Measurements from ENCODE around the gene CTNND2. TPM values are rescaled to one million over a fixed set of nuclear protein-coding genes. Genes with fewer than 3 reads are reported as not detected.

Gene CTNND2
- total RNA-seq, 1 donor from 2014 or later, result 40.0 TPM

- no peak overlapping the region for H3K4me3 Mint-ChIP-seq
- no peak for DNase-seq (ENCODE audit: low read depth, low spot score)
- no peak overlapping the region for H3K27ac Mint-ChIP-seq (ENCODE audit: unreplicated experiment)
- TF ChIP-seq CTCF (conservative IDR thresholded peaks at IDR 0.05), result no peak
- H3K27me3 Mint-ChIP-seq (ENCODE audit: low read depth), result no peaks in the 10 kb centered on the region
- peaks cover 3% of the 10 kb centered on the region for H3K36me3 Mint-ChIP-seq (ENCODE audit: low read depth)
- peaks cover 7% of the 10 kb centered on the region for H3K4me1 Mint-ChIP-seq
- peaks cover 4% of the 10 kb centered on the region for H3K9me3 Mint-ChIP-seq
Measured at GRCh38 chr5:11000515-11001353, 903.5 kb downstream of the CTNND2 start.

GRCh38 chr5:10999714-11000113 is 904.5 kb downstream of the CTNND2 start:
- Mint-ChIP-seq H3K4me3 (no peak overlapping the region), H3K9me3 (peaks cover 13% of the 10 kb centered on the region), H3K4me1 (peaks cover 7% of the 10 kb centered on the region), H3K27ac (ENCODE audit: unreplicated experiment) (no peak overlapping the region), H3K36me3 (ENCODE audit: low read depth) (peaks cover 12% of the 10 kb centered on the region), H3K27me3 (ENCODE audit: low read depth) (no peaks in the 10 kb centered on the region)
- TF ChIP-seq CTCF (conservative IDR thresholded peaks at IDR 0.05), result no peak
- DNase-seq (ENCODE audit: low read depth, low spot score), result no peak

GRCh38 chr5:10995891-10996290 is 908.4 kb downstream of the CTNND2 start:
- no peak for DNase-seq (ENCODE audit: low read depth, low spot score)
- Mint-ChIP-seq H3K36me3 (ENCODE audit: low read depth) (peaks cover 19% of the 10 kb centered on the region), H3K4me1 (peaks cover 7% of the 10 kb centered on the region), H3K27ac (ENCODE audit: unreplicated experiment) (no peak overlapping the region), H3K27me3 (ENCODE audit: low read depth) (no peaks in the 10 kb centered on the region), H3K4me3 (no peak overlapping the region), H3K9me3 (peaks cover 13% of the 10 kb centered on the region)
- no peak for TF ChIP-seq CTCF (conservative IDR thresholded peaks at IDR 0.05)

GRCh38 chr5:10994091-10994986 is 909.9 kb downstream of the CTNND2 start:
- no peak for DNase-seq (ENCODE audit: low read depth, low spot score)
- TF ChIP-seq CTCF (conservative IDR thresholded peaks at IDR 0.05), result no peak
- H3K36me3 Mint-ChIP-seq (ENCODE audit: low read depth), result peaks cover 20% of the 10 kb centered on the region
- H3K4me3 Mint-ChIP-seq, result no peak overlapping the region
- no peaks in the 10 kb centered on the region for H3K27me3 Mint-ChIP-seq (ENCODE audit: low read depth)
- peaks cover 13% of the 10 kb centered on the region for H3K9me3 Mint-ChIP-seq
- H3K4me1 Mint-ChIP-seq, result peaks cover 4% of the 10 kb centered on the region
- H3K27ac Mint-ChIP-seq (ENCODE audit: unreplicated experiment), result no peak overlapping the region

GRCh38 chr5:10990634-10991033 is 913.6 kb downstream of the CTNND2 start:
- Mint-ChIP-seq H3K4me1 (peaks cover 25% of the 10 kb centered on the region), H3K9me3 (peaks cover 9% of the 10 kb centered on the region), H3K36me3 (ENCODE audit: low read depth) (peaks cover 16% of the 10 kb centered on the region), H3K4me3 (no peak overlapping the region), H3K27ac (ENCODE audit: unreplicated experiment) (no peak overlapping the region), H3K27me3 (ENCODE audit: low read depth) (no peaks in the 10 kb centered on the region)
- TF ChIP-seq CTCF (conservative IDR thresholded peaks at IDR 0.05), result no peak
- no peak for DNase-seq (ENCODE audit: low read depth, low spot score)
